Measurements from ENCODE around the gene ELMOD1. TPM values are rescaled to one million over a fixed set of nuclear protein-coding genes. Genes with fewer than 3 reads are reported as not detected.

Gene ELMOD1
- total and polyA plus RNA-seq, 4 donors: 17.2 to 102 (median 80.7) TPM

- no peaks in the 10 kb centered on the region for H3K4me1 ChIP-seq (ENCODE audit: control insufficient read depth, insufficient read depth, low read length)
- no CpG with 5 or more reads among the region's 1 CpG for WGBS (ENCODE audit: insufficient coverage)
- H3K36me3 ChIP-seq (ENCODE audit: control insufficient read depth, insufficient read depth, low read length): no peaks in the 10 kb centered on the region
- no peak overlapping the region for H3K4me3 ChIP-seq (ENCODE audit: low read depth, low read length)
- no peak overlapping the region for H3K27ac ChIP-seq (ENCODE audit: low read depth, low read length)
- H3K27me3 ChIP-seq (ENCODE audit: control insufficient read depth, insufficient read depth, low read length): no peaks in the 10 kb centered on the region
- DNase-seq (ENCODE audit: low read depth in 4 of 6, low spot score in 6 of 6): no peak
- no peaks in the 10 kb centered on the region for H3K9me3 ChIP-seq (ENCODE audit: control insufficient read depth, insufficient read depth, low read length)
These were observed 104.5 kb downstream of the ELMOD1 start for GRCh38 chr11:107695446-107695845.

DNA sequence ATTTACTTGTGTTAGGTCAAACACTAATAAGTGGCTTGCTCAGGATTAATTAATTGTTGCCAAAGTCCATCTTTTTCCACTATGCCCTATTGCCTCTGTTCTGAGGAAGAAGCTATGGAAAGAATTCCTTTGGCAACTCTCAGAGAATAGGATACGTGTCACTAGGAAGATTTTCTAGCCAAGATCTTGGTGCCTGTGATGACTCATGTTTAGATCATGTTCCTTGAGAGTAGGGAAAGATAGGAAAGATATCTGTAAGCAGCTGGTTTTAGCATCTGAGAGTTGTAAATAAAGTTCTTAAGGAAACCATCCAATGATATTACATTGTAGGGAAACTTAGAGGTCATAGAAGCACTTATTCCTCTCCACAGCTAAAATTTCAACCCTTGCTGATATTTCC is 105.2 kb downstream of the ELMOD1 start:
- no peaks in the 10 kb centered on the region for H3K4me1 ChIP-seq (ENCODE audit: control insufficient read depth, insufficient read depth, low read length)
- H3K27me3 ChIP-seq (ENCODE audit: control insufficient read depth, insufficient read depth, low read length): no peaks in the 10 kb centered on the region
- no peak for DNase-seq (ENCODE audit: low read depth in 4 of 6, low spot score in 6 of 6)
- WGBS (ENCODE audit: insufficient coverage): 67% methylated on average over 1 of the region's 1 CpG
- H3K4me3 ChIP-seq (ENCODE audit: low read depth, low read length): no peak overlapping the region
- no peaks in the 10 kb centered on the region for H3K36me3 ChIP-seq (ENCODE audit: control insufficient read depth, insufficient read depth, low read length)
- H3K27ac ChIP-seq (ENCODE audit: low read depth, low read length): no peak overlapping the region
- no peaks in the 10 kb centered on the region for H3K9me3 ChIP-seq (ENCODE audit: control insufficient read depth, insufficient read depth, low read length)

DNA sequence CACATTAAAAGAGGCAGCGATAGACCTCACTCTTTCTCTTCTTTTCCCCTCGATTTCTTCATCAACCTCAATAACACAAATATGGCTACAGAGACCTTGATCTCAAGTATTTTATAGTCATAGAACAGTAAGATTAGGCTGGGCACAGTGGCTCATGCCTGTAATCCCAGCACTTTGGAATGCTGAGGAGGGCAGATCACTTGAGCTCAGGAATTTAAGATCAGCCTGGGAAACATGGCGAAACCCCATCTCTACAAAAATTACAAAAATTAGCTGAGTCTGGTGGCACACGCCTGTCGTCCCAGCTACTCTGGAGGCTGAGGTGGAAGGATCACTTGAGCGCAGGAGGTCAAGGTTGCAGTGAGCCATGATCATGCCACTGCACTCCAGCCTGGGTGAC is 106.3 kb downstream of the ELMOD1 start:
- no peaks in the 10 kb centered on the region for H3K36me3 ChIP-seq (ENCODE audit: control insufficient read depth, insufficient read depth, low read length)
- H3K9me3 ChIP-seq (ENCODE audit: control insufficient read depth, insufficient read depth, low read length): no peaks in the 10 kb centered on the region
- no peaks in the 10 kb centered on the region for H3K27me3 ChIP-seq (ENCODE audit: control insufficient read depth, insufficient read depth, low read length)
- no peaks in the 10 kb centered on the region for H3K4me1 ChIP-seq (ENCODE audit: control insufficient read depth, insufficient read depth, low read length)
- WGBS (ENCODE audit: insufficient coverage): 67% methylated on average over 1 of the region's 6 CpGs
- H3K4me3 ChIP-seq (ENCODE audit: low read depth, low read length): no peak overlapping the region
- no peak for DNase-seq (ENCODE audit: low read depth in 4 of 6, low spot score in 6 of 6)
- no peak overlapping the region for H3K27ac ChIP-seq (ENCODE audit: low read depth, low read length)

DNA sequence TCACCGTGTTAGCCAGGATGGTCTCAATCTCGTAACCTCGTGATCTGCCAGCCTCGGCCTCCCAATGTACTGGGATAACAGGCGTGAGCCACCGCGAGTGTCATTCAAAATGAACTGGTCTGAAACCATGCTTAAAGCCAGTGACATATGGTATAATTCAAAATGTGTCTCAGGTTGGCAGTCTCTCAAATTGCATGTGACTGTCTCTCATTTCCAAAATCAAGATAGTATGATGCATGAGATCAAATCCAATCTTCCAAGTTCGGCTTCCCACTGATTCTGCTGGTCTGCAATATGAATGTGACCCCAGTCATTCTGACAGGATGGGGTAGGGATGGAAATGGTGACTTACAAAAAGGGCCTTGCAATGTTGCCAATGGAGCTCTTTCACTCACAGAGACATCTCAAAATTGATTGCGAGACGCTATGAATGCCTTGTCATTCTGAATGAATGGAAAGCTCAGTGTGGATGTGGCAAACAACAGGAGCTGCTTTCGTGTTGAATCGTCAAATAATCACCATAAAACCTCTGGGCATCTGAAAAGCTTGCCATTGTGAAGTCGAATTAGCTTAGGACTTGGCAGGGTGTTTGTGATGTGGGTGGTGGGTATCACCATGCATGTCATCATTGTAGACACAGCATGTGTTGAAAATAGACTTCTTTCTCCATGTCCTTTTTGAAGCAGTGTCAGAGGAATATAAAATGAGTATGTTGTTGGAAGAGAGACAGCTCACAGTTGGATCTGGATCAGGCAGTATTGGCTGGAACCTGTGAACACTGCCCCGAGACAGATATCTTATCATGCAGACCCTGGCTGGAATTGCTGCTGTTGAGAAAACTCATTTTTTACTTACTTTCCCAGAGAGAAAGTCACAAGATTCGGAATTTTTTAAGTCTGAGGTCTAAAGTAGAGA is 108.7 kb downstream of the ELMOD1 start:
- Histone ChIP-seq H3K27me3 (ENCODE audit: control insufficient read depth, insufficient read depth, low read length) (no peaks in the 10 kb centered on the region), H3K4me3 (ENCODE audit: low read depth, low read length) (no peak overlapping the region), H3K27ac (ENCODE audit: low read depth, low read length) (no peak overlapping the region), H3K9me3 (ENCODE audit: control insufficient read depth, insufficient read depth, low read length) (no peaks in the 10 kb centered on the region), H3K4me1 (ENCODE audit: control insufficient read depth, insufficient read depth, low read length) (no peaks in the 10 kb centered on the region), H3K36me3 (ENCODE audit: control insufficient read depth, insufficient read depth, low read length) (no peaks in the 10 kb centered on the region)
- WGBS (ENCODE audit: insufficient coverage): 58% methylated on average over 10 of the region's 15 CpGs
- peak in 4 of 6 donors; percentile 17 to 89 (median 58) for DNase-seq (ENCODE audit: low read depth in 4 of 6, low spot score in 6 of 6)

DNA sequence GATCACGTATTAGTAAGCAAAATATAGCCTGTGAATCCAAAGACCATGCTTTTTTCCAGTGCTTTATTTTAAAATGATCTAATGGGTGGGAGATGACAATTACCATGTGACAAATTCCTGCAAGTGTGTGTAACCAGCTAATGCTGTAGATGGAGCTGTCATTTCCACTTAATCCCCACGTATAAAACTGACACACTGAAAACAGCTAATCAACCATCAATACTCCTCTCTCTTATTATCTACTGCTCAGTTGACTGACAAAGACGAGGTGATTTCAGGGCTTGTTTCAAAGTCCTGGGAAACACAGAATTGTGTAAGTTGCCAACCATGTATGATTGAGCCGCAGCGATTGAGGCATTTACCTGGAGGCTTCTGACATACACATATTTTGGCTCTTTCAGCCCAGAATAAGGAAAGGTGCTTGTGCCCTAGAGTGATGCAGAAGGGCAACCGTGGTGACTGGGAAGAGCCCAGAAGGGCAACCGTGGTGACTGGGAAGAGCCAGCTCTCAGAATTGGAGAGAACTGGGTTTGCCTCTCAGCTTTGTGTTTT is 111.2 kb downstream of the ELMOD1 start:
- Histone ChIP-seq H3K4me3 (ENCODE audit: low read depth, low read length) (no peak overlapping the region), H3K27ac (ENCODE audit: low read depth, low read length) (no peak overlapping the region), H3K27me3 (ENCODE audit: control insufficient read depth, insufficient read depth, low read length) (no peaks in the 10 kb centered on the region), H3K4me1 (ENCODE audit: control insufficient read depth, insufficient read depth, low read length) (no peaks in the 10 kb centered on the region), H3K9me3 (ENCODE audit: control insufficient read depth, insufficient read depth, low read length) (no peaks in the 10 kb centered on the region), H3K36me3 (ENCODE audit: control insufficient read depth, insufficient read depth, low read length) (no peaks in the 10 kb centered on the region)
- 76% methylated on average over 2 of the region's 7 CpGs for WGBS (ENCODE audit: insufficient coverage)
- DNase-seq (ENCODE audit: low read depth in 4 of 6, low spot score in 6 of 6): no peak

- WGBS (ENCODE audit: insufficient coverage): no CpG with 5 or more reads among the region's 2 CpGs
- H3K27ac ChIP-seq (ENCODE audit: low read depth, low read length): no peak overlapping the region
- no peaks in the 10 kb centered on the region for H3K4me1 ChIP-seq (ENCODE audit: control insufficient read depth, insufficient read depth, low read length)
- H3K36me3 ChIP-seq (ENCODE audit: control insufficient read depth, insufficient read depth, low read length): no peaks in the 10 kb centered on the region
- H3K9me3 ChIP-seq (ENCODE audit: control insufficient read depth, insufficient read depth, low read length): no peaks in the 10 kb centered on the region
- H3K27me3 ChIP-seq (ENCODE audit: control insufficient read depth, insufficient read depth, low read length): no peaks in the 10 kb centered on the region
- DNase-seq (ENCODE audit: low read depth in 4 of 6, low spot score in 6 of 6): no peak
- H3K4me3 ChIP-seq (ENCODE audit: low read depth, low read length): no peak overlapping the region
These were observed 111.8 kb downstream of the ELMOD1 start for GRCh38 chr11:107702723-107703122.

DNA sequence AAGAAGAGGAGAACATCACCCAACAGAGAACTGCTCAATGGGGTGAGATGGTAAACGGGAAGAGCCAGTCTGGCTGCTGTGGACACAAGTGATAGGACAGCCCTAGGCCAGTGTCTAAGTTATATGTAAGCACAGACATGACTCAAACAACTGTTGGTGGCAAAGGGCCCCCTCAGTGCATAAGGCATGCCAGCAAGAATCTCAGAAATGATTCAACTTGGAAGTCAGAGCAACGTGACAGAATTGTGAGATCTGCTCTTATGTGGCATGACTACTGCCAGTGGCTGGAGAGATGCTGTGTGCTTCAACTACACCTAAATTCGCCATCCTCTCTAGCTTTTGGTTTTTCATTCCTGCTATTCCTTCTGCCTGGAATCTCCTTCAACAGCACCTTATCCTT is 113.5 kb downstream of the ELMOD1 start:
- Histone ChIP-seq H3K36me3 (ENCODE audit: control insufficient read depth, insufficient read depth, low read length) (no peaks in the 10 kb centered on the region), H3K4me3 (ENCODE audit: low read depth, low read length) (no peak overlapping the region), H3K27me3 (ENCODE audit: control insufficient read depth, insufficient read depth, low read length) (no peaks in the 10 kb centered on the region), H3K9me3 (ENCODE audit: control insufficient read depth, insufficient read depth, low read length) (no peaks in the 10 kb centered on the region), H3K27ac (ENCODE audit: low read depth, low read length) (no peak overlapping the region), H3K4me1 (ENCODE audit: control insufficient read depth, insufficient read depth, low read length) (no peaks in the 10 kb centered on the region)
- 97% methylated on average over 3 of the region's 3 CpGs for WGBS (ENCODE audit: insufficient coverage)
- no peak for DNase-seq (ENCODE audit: low read depth in 4 of 6, low spot score in 6 of 6)

DNA sequence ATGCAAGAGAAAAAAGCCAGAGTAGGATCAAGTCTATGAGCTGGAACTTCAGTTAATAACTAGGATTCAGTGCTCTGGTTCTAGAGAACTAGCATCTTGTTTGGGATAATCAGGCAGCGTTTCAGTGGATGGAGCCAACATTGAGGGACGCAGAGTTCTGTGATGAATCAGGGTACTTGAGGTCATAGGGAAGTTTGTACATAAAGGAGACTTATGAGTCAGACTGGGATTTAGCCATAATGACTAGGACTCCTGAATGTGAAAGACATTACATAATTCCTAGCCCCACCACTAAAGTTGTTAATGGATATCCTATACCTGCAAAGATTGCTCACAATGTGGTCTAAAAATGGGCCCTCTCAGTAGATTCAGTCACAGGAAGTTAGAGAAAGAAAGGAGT is 114.1 kb downstream of the ELMOD1 start:
- H3K27ac ChIP-seq (ENCODE audit: low read depth, low read length): no peak overlapping the region
- H3K9me3 ChIP-seq (ENCODE audit: control insufficient read depth, insufficient read depth, low read length): no peaks in the 10 kb centered on the region
- WGBS (ENCODE audit: insufficient coverage): 100% methylated on average over 2 of the region's 2 CpGs
- H3K4me3 ChIP-seq (ENCODE audit: low read depth, low read length): no peak overlapping the region
- no peak for DNase-seq (ENCODE audit: low read depth in 4 of 6, low spot score in 6 of 6)
- no peaks in the 10 kb centered on the region for H3K36me3 ChIP-seq (ENCODE audit: control insufficient read depth, insufficient read depth, low read length)
- no peaks in the 10 kb centered on the region for H3K4me1 ChIP-seq (ENCODE audit: control insufficient read depth, insufficient read depth, low read length)
- H3K27me3 ChIP-seq (ENCODE audit: control insufficient read depth, insufficient read depth, low read length): no peaks in the 10 kb centered on the region

DNA sequence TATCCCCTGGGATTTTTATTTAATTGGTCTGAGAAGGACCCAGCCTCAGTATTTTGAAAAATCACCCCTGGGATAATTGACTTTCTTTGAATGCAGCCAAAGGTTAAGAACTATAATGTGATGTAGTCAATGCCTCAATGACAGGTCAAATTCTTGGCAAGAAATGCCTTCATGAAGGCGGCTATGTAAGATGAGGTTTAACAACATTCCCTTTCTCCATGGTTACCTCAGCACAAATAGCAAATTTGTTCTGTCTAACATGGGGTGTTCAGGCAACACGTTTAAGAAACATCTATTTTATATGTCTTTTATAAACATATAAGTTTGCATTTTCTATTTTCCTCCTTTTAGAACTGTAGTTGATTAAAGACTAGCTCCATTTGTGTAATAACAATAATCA is 115.6 kb downstream of the ELMOD1 start:
- WGBS (ENCODE audit: insufficient coverage): no CpG with 5 or more reads among the region's 2 CpGs
- Histone ChIP-seq H3K27ac (ENCODE audit: low read depth, low read length) (no peak overlapping the region), H3K4me1 (ENCODE audit: control insufficient read depth, insufficient read depth, low read length) (no peaks in the 10 kb centered on the region), H3K36me3 (ENCODE audit: control insufficient read depth, insufficient read depth, low read length) (no peaks in the 10 kb centered on the region), H3K9me3 (ENCODE audit: control insufficient read depth, insufficient read depth, low read length) (no peaks in the 10 kb centered on the region), H3K27me3 (ENCODE audit: control insufficient read depth, insufficient read depth, low read length) (no peaks in the 10 kb centered on the region), H3K4me3 (ENCODE audit: low read depth, low read length) (no peak overlapping the region)
- DNase-seq (ENCODE audit: low read depth in 4 of 6, low spot score in 6 of 6): peak in 1 of 6 donors; percentile 5

DNA sequence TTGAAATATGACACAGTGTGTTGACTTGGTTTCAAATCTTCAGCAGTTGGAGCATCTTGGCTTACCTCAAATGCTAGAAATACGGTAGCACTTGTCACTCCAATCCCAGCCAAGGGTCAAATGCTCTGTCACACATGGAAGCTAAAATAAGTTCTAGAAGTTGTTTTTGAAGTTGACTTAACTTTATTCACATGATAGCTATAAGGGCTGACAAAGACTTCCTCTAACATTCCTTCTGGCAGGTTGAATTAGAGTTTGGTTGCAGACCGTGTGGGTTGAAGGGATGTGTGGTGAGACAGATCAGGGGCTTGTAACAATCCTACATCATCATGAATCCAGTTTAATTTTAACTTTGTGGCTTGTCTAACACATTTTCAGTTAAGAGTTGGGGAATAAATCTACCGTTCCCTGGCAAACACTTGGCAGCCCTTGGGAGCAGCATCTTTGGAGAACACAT is 116.3 kb downstream of the ELMOD1 start:
- no CpG with 5 or more reads among the region's 3 CpGs for WGBS (ENCODE audit: insufficient coverage)
- DNase-seq (ENCODE audit: low read depth in 4 of 6, low spot score in 6 of 6): no peak
- no peaks in the 10 kb centered on the region for H3K4me1 ChIP-seq (ENCODE audit: control insufficient read depth, insufficient read depth, low read length)
- H3K27me3 ChIP-seq (ENCODE audit: control insufficient read depth, insufficient read depth, low read length): no peaks in the 10 kb centered on the region
- H3K27ac ChIP-seq (ENCODE audit: low read depth, low read length): no peak overlapping the region
- no peak overlapping the region for H3K4me3 ChIP-seq (ENCODE audit: low read depth, low read length)
- no peaks in the 10 kb centered on the region for H3K9me3 ChIP-seq (ENCODE audit: control insufficient read depth, insufficient read depth, low read length)
- no peaks in the 10 kb centered on the region for H3K36me3 ChIP-seq (ENCODE audit: control insufficient read depth, insufficient read depth, low read length)
